ENCODE results near the gene SOAT2.

DNA sequence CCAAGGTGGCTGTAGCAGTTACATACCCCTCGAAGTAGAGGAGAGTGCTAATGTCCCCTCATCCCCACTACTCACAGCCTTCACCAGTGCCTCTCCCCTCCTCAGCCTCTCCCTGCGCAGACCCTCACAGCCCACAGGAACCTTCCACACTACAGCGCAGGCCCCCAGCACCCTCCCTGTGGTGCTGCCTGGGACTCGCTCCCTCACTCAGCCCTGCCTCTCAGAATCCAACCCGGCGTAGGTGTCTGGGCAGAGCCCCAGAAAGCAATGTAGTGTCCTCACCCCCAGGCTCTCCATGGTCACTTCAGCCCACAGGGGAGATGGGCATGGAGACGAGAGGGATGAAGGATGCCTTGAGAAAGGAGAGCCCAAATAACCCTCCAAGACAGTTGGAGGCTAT lies 66.4 kb downstream of the SOAT2 start:
- TF ChIP-seq POLR2A (IDR thresholded peaks at IDR 0.05) = no peak
- TF ChIP-seq, protein P1, sequence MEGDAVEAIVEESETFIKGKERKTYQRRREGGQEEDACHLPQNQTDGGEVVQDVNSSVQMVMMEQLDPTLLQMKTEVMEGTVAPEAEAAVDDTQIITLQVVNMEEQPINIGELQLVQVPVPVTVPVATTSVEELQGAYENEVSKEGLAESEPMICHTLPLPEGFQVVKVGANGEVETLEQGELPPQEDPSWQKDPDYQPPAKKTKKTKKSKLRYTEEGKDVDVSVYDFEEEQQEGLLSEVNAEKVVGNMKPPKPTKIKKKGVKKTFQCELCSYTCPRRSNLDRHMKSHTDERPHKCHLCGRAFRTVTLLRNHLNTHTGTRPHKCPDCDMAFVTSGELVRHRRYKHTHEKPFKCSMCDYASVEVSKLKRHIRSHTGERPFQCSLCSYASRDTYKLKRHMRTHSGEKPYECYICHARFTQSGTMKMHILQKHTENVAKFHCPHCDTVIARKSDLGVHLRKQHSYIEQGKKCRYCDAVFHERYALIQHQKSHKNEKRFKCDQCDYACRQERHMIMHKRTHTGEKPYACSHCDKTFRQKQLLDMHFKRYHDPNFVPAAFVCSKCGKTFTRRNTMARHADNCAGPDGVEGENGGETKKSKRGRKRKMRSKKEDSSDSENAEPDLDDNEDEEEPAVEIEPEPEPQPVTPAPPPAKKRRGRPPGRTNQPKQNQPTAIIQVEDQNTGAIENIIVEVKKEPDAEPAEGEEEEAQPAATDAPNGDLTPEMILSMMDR (IDR thresholded peaks at IDR 0.05) = no peak
